Progenitor cell of endocrine pancreas (in vitro differentiated cells): ENCODE results near the gene OBSL1. TPM values are rescaled to one million over a fixed set of nuclear protein-coding genes. Genes with fewer than 3 reads are reported as not detected.
A peak's percentile ranks its signal among the peaks of the same experiment; 100 is the strongest.

Source experiments
- DNase-seq: peaks from one replicate; pipeline ENCODE4 v3.0.0; 2021; ENCODE audit warnings: low spot score; ENCODE audit not compliant: unreplicated experiment
- H3K27ac Mint-ChIP-seq: 2 replicates; pipeline ENCODE4 v1.8.0; 2021; ENCODE audit warnings: mild to moderate bottlenecking, moderate library complexity, mixed read lengths
- H3K27me3 Mint-ChIP-seq: 2 replicates; pipeline ENCODE4 v1.8.0; 2021; ENCODE audit warnings: mixed read lengths
- H3K36me3 Mint-ChIP-seq: 2 replicates; pipeline ENCODE4 v1.8.0; 2022; ENCODE audit warnings: mixed read lengths; ENCODE audit not compliant: insufficient read depth
- H3K4me1 Mint-ChIP-seq: 2 replicates; pipeline ENCODE4 v1.8.0; 2021; ENCODE audit warnings: low read depth, mixed read lengths
- H3K4me3 Mint-ChIP-seq: 2 replicates; pipeline ENCODE4 v1.8.0; 2021; ENCODE audit warnings: low read depth, mild to moderate bottlenecking, moderate library complexity, mixed read lengths
- H3K9me3 Mint-ChIP-seq: 2 replicates; pipeline ENCODE4 v1.8.0; 2021; ENCODE audit warnings: low read depth, mixed read lengths
- CTCF ChIP-seq: fragments of 200-600 bp; sonication (generic); IDR thresholded peaks from one replicate; pipeline ENCODE4 v1.5.0; 2021; ENCODE audit warnings: antibody characterized with exemption, mild to moderate bottlenecking; ENCODE audit not compliant: unreplicated experiment
- total RNA-seq: library from RNA; stranded (reverse); gene quantifications from 2 replicates; pipeline ENCODE4 v1.2.1, GENCODE V29; 2021

OBSL1 gene
- total RNA-seq, 1 donor from 2014 or later, result 198 TPM

- Mint-ChIP-seq H3K4me1 (no peaks in the 10 kb centered on the region), H3K36me3 (peaks cover 10% of the 10 kb centered on the region), H3K27ac (no peak overlapping the region), H3K27me3 (no peaks in the 10 kb centered on the region), H3K4me3 (no peak overlapping the region), H3K9me3 (no peaks in the 10 kb centered on the region)
- no peak for TF ChIP-seq CTCF
- DNase-seq, result no peak
Measured at GRCh38 chr2:219605607-219605954, 34.2 kb upstream of the OBSL1 start.

GRCh38 chr2:219603771-219604170 lies 32.4 kb upstream of the OBSL1 start:
- H3K36me3 Mint-ChIP-seq, result peaks cover 8% of the 10 kb centered on the region
- no peaks in the 10 kb centered on the region for H3K9me3 Mint-ChIP-seq
- no peaks in the 10 kb centered on the region for H3K27me3 Mint-ChIP-seq
- DNase-seq, result no peak
- no peak for TF ChIP-seq CTCF
- H3K4me3 Mint-ChIP-seq, result no peak overlapping the region
- H3K27ac Mint-ChIP-seq, result peak overlapping the region; percentile 70
- H3K4me1 Mint-ChIP-seq, result no peaks in the 10 kb centered on the region

GRCh38 chr2:219598308-219599078 lies 27.2 kb upstream of the OBSL1 start:
- H3K4me3 Mint-ChIP-seq, result peak overlapping the region; percentile 97
- peaks cover 1% of the 10 kb centered on the region for H3K36me3 Mint-ChIP-seq
- DNase-seq, result no peak
- no peaks in the 10 kb centered on the region for H3K9me3 Mint-ChIP-seq
- no peaks in the 10 kb centered on the region for H3K27me3 Mint-ChIP-seq
- H3K4me1 Mint-ChIP-seq, result peaks cover 15% of the 10 kb centered on the region
- no peak for TF ChIP-seq CTCF
- peak overlapping the region; percentile 100 for H3K27ac Mint-ChIP-seq

GRCh38 chr2:219597552-219598307 lies 26.4 kb upstream of the OBSL1 start, which contains the start of gene STK11IP:
Gene STK11IP (plus strand): TSS chr2:219597857. CDS start chr2:219598120, 263 bp downstream.
- Mint-ChIP-seq H3K27ac (peak within 1 kb of the TSS; percentile 100), H3K4me1 (peaks cover 15% of the 10 kb centered on the region), H3K9me3 (no peaks in the 10 kb centered on the region), H3K4me3 (peak within 1 kb of the TSS; percentile 97), H3K27me3 (no peaks in the 10 kb centered on the region), H3K36me3 (peaks cover under 1% of the 10 kb centered on the region)
- DNase-seq, result peak; percentile 90
- TF ChIP-seq CTCF, result no peak

- peak overlapping the region; percentile 100 for H3K27ac Mint-ChIP-seq
Measured at GRCh38 chr2:219596954-219597551, 25.7 kb upstream of the OBSL1 start.

More at GRCh38 chr2:219596954-219597551, 25.7 kb upstream of the OBSL1 start:
- no peak for DNase-seq
- Mint-ChIP-seq H3K36me3 (no peaks in the 10 kb centered on the region), H3K4me1 (peaks cover 15% of the 10 kb centered on the region), H3K9me3 (no peaks in the 10 kb centered on the region), H3K27me3 (peaks cover 2% of the 10 kb centered on the region), H3K4me3 (peak overlapping the region; percentile 97)
- no peak for TF ChIP-seq CTCF
